Subcutaneous abdominal adipose tissue (tissue), 5 donors: ENCODE data around the gene ALG8.
A peak's percentile ranks its signal among the peaks of the same experiment; 100 is the strongest.
"Not testable (repeated sequence)": the region's sequence is repeated elsewhere in the genome, so short reads cannot be mapped to it uniquely, and the experiment has no call there.

Source experiments
- H3K27ac ChIP-seq: one replicate; pipeline ENCODE4 v1.7.0; 2013; ENCODE audit warnings: low read depth, mild to moderate bottlenecking, inconsistent platforms, low read length, moderate library complexity
- H3K27me3 ChIP-seq, 5 donors: one replicate each; pipeline ENCODE4 v1.7.0; 2013; ENCODE audit warnings: low read length in 5 of 5, inconsistent platforms in 1 of 5; ENCODE audit not compliant: control insufficient read depth in 5 of 5, insufficient read depth in 4 of 5
- H3K36me3 ChIP-seq, 5 donors: one replicate each; pipeline ENCODE4 v1.7.0; 2013; ENCODE audit warnings: low read length in 5 of 5; ENCODE audit not compliant: control insufficient read depth in 5 of 5, insufficient read depth in 5 of 5
- H3K4me1 ChIP-seq, 5 donors: one replicate each; pipeline ENCODE4 v1.7.0; 2013; ENCODE audit warnings: low read length in 5 of 5, mild to moderate bottlenecking in 3 of 5, moderate library complexity in 1 of 5; ENCODE audit not compliant: control insufficient read depth in 5 of 5, insufficient read depth in 5 of 5
- H3K4me3 ChIP-seq, 5 donors: one replicate each; pipeline ENCODE4 v1.7.0; 2013; ENCODE audit warnings: low read length in 5 of 5, low read depth in 1 of 5
- H3K9ac ChIP-seq, 5 donors: one replicate each; pipeline ENCODE4 v1.7.0; 2013; ENCODE audit warnings: low read length in 5 of 5, mild to moderate bottlenecking in 4 of 5, moderate library complexity in 3 of 5
- H3K9me3 ChIP-seq, 5 donors: one replicate each; pipeline ENCODE4 v1.7.0; 2013; ENCODE audit warnings: low read length in 5 of 5; ENCODE audit not compliant: control insufficient read depth in 5 of 5
- donor health status: healthy.
- donor health status: healthy.
- donor health status: healthy.
- donor health status: healthy.
- donor health status: healthy.

The ALG8 gene

DNA sequence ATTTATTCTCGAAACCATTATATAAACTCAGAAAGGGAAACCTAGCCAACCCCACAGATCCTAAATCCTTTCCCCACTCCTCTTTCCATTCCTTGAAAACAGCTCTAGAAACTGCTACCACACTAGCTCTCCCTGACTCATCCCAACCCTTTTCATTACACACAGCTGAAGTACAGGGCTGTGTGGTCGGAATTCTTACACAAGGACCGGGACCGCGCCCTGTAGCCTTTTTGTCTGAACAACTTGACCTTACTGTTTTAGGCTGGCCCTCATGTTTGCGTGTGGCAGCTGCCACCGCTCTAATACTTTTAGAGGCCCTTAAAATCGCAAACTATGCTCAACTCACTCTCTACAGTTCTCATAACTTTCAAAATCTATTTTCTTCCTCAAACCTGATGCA lies 54.9 kb downstream of the ALG8 start:
- H3K4me3 ChIP-seq, H3K27me3 ChIP-seq, H3K9me3 ChIP-seq, H3K4me1 ChIP-seq, H3K9ac ChIP-seq, H3K27ac ChIP-seq, H3K36me3 ChIP-seq: not testable (repeated sequence)

DNA sequence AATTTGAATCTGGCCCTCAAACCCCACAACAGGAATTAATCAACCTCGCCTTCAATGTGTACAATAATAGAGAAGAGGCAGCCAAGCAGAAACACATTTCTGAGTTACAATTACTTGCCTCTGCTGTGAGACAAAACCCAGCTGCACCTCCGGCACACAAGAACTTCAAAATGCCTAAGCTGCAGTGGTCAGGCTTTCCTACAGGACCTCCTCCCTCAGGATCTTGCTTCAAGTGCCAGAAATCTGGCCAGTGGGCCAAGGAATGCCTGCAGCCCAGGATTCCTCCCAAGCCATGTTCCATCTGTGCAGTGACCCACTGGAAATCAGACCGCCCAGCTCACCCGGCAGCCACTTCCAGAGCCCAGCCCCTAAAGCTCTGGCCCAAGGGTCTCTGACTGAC lies 56.4 kb downstream of the ALG8 start:
- no peak overlapping the region for H3K9ac ChIP-seq
- no peaks in the 10 kb centered on the region for H3K27me3 ChIP-seq
- H3K36me3 ChIP-seq, result no peaks in the 10 kb centered on the region
- H3K4me1 ChIP-seq, result peaks cover 5 to 19% (median 18%) of the 10 kb centered on the region in 5 donors
- no peak overlapping the region for H3K4me3 ChIP-seq
- no peaks in the 10 kb centered on the region for H3K9me3 ChIP-seq
- H3K27ac ChIP-seq, result no peak overlapping the region

DNA sequence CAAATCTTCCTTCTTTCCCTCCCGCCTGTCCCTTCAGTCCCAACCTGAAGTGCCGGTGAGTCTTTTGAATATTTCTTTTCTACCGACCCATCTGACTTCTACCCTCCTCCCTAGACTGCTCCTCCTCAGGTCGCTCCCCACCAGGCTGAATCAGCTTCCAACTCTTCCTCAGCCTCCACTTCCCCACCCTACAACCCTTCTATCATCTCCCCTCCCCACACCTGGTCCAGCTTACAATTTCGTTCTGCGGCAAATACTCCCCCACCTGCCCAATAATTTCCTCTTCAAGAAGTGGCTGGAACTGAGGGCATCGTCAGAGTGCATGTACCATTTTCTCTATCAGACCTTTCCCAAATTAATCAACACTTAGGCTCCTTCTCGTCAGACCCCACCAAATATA lies 57.3 kb downstream of the ALG8 start:
- Histone ChIP-seq H3K27ac (no peak overlapping the region), H3K4me3 (no peak overlapping the region), H3K27me3 (no peaks in the 10 kb centered on the region), H3K9me3 (no peaks in the 10 kb centered on the region), H3K9ac (no peak overlapping the region), H3K4me1 (peaks cover 8 to 28% (median 26%) of the 10 kb centered on the region in 5 donors), H3K36me3 (no peaks in the 10 kb centered on the region)

DNA sequence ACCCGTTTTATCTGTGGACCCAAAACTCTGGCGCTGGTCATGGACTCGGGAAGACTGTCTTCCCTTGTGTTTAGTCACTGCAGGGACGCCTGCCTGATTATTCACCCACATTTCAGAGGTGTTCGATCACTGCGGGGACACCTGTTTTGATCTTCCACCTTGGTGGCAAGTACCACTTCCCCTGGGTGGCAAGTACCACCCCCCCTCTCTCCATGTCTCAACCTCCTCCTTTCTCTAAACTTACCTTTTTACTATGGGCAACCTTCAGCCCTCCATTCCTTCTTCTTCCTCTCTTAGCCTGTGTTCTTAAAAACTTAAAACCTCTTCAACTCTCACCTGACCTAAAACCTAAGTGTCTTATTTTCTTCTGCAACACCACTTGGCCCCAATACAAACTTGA lies 57.8 kb downstream of the ALG8 start:
- no peak overlapping the region for H3K27ac ChIP-seq
- no peak overlapping the region for H3K9ac ChIP-seq
- no peaks in the 10 kb centered on the region for H3K9me3 ChIP-seq
- peaks cover 8 to 33% (median 32%) of the 10 kb centered on the region in 5 donors for H3K4me1 ChIP-seq
- H3K36me3 ChIP-seq, result no peaks in the 10 kb centered on the region
- no peaks in the 10 kb centered on the region for H3K27me3 ChIP-seq
- no peak overlapping the region for H3K4me3 ChIP-seq

- Histone ChIP-seq H3K4me3 (peak overlapping the region in 1 of 5 donors; percentile 91), H3K27me3 (no peaks in the 10 kb centered on the region)
Measured at GRCh38 chr11:78080818-78081495, 58.5 kb downstream of the ALG8 start.

DNA sequence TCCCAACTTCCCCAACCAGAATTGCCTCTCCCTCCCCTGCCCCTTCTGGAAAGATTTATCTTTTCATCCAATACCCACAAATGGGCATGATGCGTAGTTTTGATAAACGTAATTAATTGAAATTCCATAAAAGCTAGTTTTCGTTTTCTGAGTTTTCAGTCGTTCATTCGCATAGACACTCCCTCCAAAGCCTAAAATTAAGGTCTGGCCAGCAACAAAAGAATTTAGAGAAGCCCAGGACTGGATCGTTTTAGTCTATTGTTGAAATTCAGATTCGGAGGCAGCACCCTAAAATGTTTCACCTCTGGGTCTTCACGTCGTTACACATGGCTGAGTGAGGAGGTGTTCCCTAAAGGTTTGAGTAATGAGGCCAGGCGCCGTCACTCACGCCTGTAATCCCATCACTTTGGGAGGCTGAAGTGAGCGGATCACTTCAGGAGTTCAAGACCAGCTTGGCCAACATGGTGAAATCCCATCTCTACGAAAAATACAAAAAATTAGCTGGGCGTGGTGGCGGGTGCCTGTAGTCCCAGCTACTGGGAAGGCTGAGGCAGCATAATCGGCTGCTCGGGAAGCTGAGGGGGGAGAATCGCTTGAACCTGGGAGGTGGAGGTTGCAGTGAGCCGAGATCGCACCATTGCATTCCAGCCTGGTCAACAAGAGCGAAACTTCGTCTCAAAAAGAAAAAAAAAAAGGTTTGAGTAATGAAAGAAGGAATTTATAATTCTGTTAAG lies 59.2 kb downstream of the ALG8 start:
- Histone ChIP-seq H3K9ac (peak overlapping the region; percentile 79 to 98 (median 92)), H3K4me1 (peaks cover 9 to 44% (median 41%) of the 10 kb centered on the region in 5 donors), H3K27ac (peak overlapping the region; percentile 94), H3K9me3 (no peaks in the 10 kb centered on the region), H3K27me3 (no peaks in the 10 kb centered on the region), H3K36me3 (no peaks in the 10 kb centered on the region), H3K4me3 (peak overlapping the region; percentile 67 to 98 (median 88))

More at GRCh38 chr11:78080818-78081495, 58.5 kb downstream of the ALG8 start:
- no peaks in the 10 kb centered on the region for H3K36me3 ChIP-seq
- peaks cover 9 to 38% (median 36%) of the 10 kb centered on the region in 5 donors for H3K4me1 ChIP-seq
- no peak overlapping the region for H3K27ac ChIP-seq
- no peak overlapping the region for H3K9ac ChIP-seq
- H3K9me3 ChIP-seq, result no peaks in the 10 kb centered on the region

- no peaks in the 10 kb centered on the region for H3K36me3 ChIP-seq
- H3K27me3 ChIP-seq, result no peaks in the 10 kb centered on the region
- no peaks in the 10 kb centered on the region for H3K9me3 ChIP-seq
- peak within 1 kb of the TSS; percentile 67 to 98 (median 88) for H3K4me3 ChIP-seq
- H3K27ac ChIP-seq, result peak within 1 kb of the TSS; percentile 94
- peaks cover 9 to 49% (median 43%) of the 10 kb centered on the region in 5 donors for H3K4me1 ChIP-seq
- H3K9ac ChIP-seq, result peak within 1 kb of the TSS; percentile 79 to 98 (median 92)
Measured at GRCh38 chr11:78079232-78080083, 60.0 kb downstream of the ALG8 start, which contains the start of gene NDUFC2. Gene NDUFC2 (minus strand): TSS chr11:78079862. CDS start chr11:78079744, 118 bp downstream.

- no peaks in the 10 kb centered on the region for H3K9me3 ChIP-seq
- no peaks in the 10 kb centered on the region for H3K27me3 ChIP-seq
- peak overlapping the region; percentile 67 to 98 (median 88) for H3K4me3 ChIP-seq
- no peaks in the 10 kb centered on the region for H3K36me3 ChIP-seq
- H3K27ac ChIP-seq, result peak overlapping the region; percentile 94
- peaks cover 9 to 49% (median 43%) of the 10 kb centered on the region in 5 donors for H3K4me1 ChIP-seq
- peak overlapping the region; percentile 79 to 98 (median 92) for H3K9ac ChIP-seq
Measured at GRCh38 chr11:78078218-78079167, 60.9 kb downstream of the ALG8 start.

DNA sequence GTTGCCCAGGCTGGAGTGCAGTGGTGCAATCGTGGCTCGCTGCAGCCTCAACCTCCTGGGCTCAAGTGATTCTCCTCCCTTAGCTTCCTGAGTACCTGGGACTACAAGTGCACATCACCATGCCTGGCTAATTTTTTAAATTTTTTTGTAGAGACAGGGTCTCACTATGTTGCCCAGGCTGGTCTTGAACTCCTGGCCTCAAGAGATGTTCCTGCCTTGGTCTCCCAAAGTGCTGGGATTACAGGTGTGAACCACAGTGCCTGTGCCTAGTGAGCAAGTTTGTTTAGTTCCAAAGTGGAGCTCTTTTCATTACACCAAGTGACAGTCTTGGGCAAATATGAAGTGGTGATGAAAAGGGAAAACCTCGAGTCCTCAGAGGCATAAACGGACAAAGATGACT lies 61.8 kb downstream of the ALG8 start:
- Histone ChIP-seq H3K4me1 (peaks cover 9 to 49% (median 43%) of the 10 kb centered on the region in 5 donors), H3K9ac (peak overlapping the region; percentile 44 to 98 (median 92)), H3K4me3 (peak overlapping the region; percentile 67 to 98 (median 88))
- not testable (repeated sequence) for H3K27ac ChIP-seq, H3K36me3 ChIP-seq, H3K27me3 ChIP-seq, H3K9me3 ChIP-seq
